Measurements from ENCODE around the gene LIF.
A peak's percentile ranks its signal among the peaks of the same experiment; 100 is the strongest.

The LIF gene

DNA sequence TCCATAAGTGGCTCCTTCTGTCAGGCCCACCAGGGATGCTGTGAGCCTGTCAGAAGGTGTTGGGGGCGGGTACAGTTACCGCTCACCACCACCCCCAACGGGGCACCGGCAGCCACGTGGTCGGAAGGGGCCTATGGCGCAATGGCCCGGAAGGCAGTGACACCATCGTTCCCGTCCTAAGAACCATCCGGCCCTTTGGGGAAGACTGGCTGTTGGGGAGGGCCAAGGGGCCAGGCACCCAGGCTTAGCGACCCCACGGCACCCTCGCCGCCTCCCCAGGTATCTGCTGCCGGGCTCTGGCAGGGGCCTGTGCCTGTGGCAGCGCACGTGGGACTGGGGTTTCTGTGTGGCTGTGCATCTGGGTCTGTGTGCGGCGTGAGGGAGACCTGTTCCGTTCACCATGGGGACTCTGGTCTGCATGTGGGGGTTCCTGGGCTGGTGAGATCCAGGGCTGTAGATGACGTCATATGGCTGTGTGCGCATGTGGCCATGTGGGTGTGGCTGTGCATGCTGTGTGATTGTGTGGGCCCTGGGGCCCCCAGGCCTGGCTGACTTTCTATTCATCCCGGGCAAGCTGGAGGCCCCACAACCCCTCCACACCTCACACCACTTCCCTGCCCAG is 19.4 kb upstream of the LIF start:
- Mint-ChIP-seq H3K27me3 (no peaks in the 10 kb centered on the region), H3K27ac (peak overlapping the region; percentile 97 to 98), H3K9me3 (no peaks in the 10 kb centered on the region), H3K36me3 (ENCODE audit: insufficient read depth) (peaks cover 40% of the 10 kb centered on the region), H3K4me3 (peak overlapping the region; percentile 86 to 89), H3K4me1 (ENCODE audit: low read depth in 2 of 2) (peaks cover 43 to 46% of the 10 kb centered on the region in 2 donors)
- peak; percentile 73 for ATAC-seq (replicated peaks)
- DNase-seq, result peak; percentile 82 to 84 (median 83)

DNA sequence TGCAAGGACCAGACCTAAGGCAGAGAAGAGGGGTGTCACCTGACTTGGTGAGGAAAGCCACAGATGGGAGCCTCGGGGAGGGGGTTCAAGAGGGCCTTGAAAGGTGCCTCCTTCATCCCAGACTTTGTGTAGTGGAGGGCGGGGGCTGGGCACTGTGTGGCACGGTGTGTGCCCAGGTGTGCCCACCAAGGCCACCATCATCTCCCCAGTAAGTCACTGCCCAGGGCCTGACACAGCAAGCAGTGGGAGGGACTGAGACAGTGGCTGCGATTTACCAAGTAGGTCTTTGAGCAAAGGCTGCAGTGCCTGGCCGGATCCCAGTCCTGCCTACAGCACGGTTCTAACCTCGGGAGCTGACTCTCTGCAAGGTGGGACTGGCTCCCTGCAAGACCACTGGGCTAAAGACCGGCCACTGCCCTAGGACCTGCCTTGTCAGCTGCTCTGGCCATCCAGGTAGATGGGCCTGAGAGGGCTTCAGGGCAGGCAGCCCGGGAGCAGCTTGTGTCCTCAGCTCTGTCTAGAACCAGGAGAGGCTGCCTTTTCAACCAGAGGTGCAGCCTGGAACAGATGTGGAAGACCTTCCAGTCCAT is 18.7 kb upstream of the LIF start:
- H3K27me3 Mint-ChIP-seq, result no peaks in the 10 kb centered on the region
- H3K36me3 Mint-ChIP-seq (ENCODE audit: insufficient read depth), result peaks cover 40% of the 10 kb centered on the region
- peak overlapping the region; percentile 86 to 89 for H3K4me3 Mint-ChIP-seq
- H3K27ac Mint-ChIP-seq, result peak overlapping the region; percentile 97 to 98
- peaks cover 43 to 46% of the 10 kb centered on the region in 2 donors for H3K4me1 Mint-ChIP-seq (ENCODE audit: low read depth in 2 of 2)
- DNase-seq (peak in 1 of 3 experiments; percentile 15), ATAC-seq (replicated peaks) (no peak)
- no peaks in the 10 kb centered on the region for H3K9me3 Mint-ChIP-seq

DNA sequence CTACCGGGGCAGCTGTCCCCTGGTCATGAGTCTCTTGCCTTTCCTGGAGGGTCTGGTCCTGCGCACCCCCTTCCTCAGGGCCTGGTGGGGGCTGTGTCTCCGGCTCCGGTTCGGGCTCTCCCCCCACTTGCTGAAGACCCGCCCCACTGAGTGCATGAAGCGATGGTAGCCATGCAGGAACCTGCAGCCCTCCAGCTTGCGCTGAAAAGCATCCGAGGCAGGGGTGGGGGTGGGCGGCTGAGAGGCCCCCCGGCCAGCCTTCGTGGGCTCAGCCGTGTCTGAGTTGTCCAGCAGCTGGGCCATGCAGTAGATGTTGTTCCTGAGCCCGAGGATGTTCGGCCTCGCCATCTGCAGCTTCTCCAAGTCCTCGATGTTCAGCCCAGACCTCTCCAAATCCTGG is 17.3 kb upstream of the LIF start:
- peaks cover 40% of the 10 kb centered on the region for H3K36me3 Mint-ChIP-seq (ENCODE audit: insufficient read depth)
- no peak overlapping the region for H3K27ac Mint-ChIP-seq
- H3K4me1 Mint-ChIP-seq (ENCODE audit: low read depth in 2 of 2), result peaks cover 43 to 48% of the 10 kb centered on the region in 2 donors
- H3K4me3 Mint-ChIP-seq, result no peak overlapping the region
- no peak for ATAC-seq (replicated peaks)
- H3K27me3 Mint-ChIP-seq, result no peaks in the 10 kb centered on the region
- DNase-seq, result no peak
- no peaks in the 10 kb centered on the region for H3K9me3 Mint-ChIP-seq

DNA sequence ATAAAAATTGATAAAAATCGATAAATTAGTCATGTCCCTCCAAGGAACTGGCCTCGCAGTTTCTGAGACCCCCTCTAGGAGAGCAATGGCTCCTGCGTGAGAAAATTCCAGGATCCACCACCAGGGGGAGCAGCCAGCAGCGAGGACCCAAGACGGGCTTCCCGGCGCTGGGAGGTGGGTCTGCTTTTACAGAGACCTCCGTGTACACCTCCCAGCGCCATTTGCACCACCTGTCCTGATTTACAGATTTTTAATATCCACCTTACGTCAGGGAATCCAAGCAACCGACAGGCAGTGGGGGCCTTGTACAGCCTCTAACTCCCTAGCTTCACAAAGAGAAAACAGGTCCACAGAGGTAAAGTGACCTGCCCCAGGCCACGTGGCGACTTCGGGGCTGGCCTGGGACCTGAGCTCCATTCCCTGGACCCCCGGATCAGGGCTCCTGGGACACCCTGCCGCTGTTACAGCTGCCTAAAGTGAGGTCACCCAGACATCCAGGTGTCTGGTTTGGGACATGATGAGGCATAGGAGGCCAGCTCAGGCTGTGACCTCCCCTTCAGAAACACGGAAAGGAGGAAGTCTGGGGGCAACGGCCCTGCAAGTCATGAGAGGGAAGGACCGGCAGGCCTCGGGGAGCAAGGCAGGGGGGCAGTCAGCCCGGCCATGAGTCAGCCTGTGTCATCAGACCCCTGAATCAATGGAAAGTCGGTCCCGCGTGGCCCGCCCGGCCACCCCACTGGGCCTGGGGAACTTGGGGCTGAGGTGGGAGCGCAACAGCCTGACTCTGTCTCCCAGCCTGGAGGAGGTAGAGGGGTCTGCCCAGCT is 16.6 kb upstream of the LIF start:
- Mint-ChIP-seq H3K27me3 (no peaks in the 10 kb centered on the region), H3K4me3 (peak overlapping the region; percentile 54 to 66), H3K9me3 (no peaks in the 10 kb centered on the region), H3K4me1 (ENCODE audit: low read depth in 2 of 2) (peaks cover 36 to 44% of the 10 kb centered on the region in 2 donors), H3K36me3 (ENCODE audit: insufficient read depth) (peaks cover 37% of the 10 kb centered on the region), H3K27ac (peak overlapping the region; percentile 54 to 68)
- peak; percentile 76 to 77 (median 77) for DNase-seq
- no peak for ATAC-seq (replicated peaks)

DNA sequence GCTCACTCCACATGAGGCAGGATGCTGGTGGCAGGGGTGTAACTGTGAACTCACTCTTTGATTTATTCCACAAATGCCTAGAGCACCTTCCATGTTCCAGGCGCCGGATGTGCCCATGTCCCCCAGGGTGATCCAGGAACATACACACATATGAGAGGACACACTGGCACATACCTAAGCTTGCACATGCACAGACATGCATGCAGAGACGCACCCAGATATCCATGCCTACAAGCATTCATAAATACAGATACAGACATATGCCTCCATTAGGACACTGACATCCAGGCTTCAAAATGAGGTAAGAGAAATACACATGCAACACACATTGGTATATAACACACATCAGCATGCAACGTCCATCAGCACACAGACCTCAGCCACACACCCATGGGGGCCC is 15.6 kb upstream of the LIF start:
- H3K4me3 Mint-ChIP-seq, result peak overlapping the region in 1 of 2 donors; percentile 42
- H3K9me3 Mint-ChIP-seq, result no peaks in the 10 kb centered on the region
- no peak for DNase-seq
- peaks cover 27 to 34% of the 10 kb centered on the region in 2 donors for H3K4me1 Mint-ChIP-seq (ENCODE audit: low read depth in 2 of 2)
- H3K36me3 Mint-ChIP-seq (ENCODE audit: insufficient read depth), result peaks cover 33% of the 10 kb centered on the region
- no peak for ATAC-seq (replicated peaks)
- peak overlapping the region in 1 of 2 donors; percentile 66 for H3K27ac Mint-ChIP-seq
- no peaks in the 10 kb centered on the region for H3K27me3 Mint-ChIP-seq

DNA sequence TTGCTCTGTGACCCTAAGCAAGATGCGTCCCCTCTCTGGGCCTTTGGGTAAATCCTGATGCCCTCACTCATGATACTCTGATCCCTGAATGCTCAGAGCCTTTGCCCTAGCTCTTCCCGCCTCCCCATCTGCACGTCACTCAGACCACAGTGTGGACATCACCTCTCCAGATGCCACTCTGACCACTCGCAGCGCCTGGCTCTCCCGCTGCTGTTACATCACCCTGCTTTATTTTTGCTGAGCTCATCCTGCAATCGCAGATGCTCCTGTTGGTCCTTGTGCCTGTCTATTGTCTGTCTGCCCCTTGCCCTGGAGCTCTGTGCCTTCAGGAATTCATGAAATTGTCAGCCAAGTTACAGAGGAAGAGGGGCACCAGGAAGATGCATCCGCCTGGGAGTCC is 14.6 kb upstream of the LIF start:
- no peak for DNase-seq

DNA sequence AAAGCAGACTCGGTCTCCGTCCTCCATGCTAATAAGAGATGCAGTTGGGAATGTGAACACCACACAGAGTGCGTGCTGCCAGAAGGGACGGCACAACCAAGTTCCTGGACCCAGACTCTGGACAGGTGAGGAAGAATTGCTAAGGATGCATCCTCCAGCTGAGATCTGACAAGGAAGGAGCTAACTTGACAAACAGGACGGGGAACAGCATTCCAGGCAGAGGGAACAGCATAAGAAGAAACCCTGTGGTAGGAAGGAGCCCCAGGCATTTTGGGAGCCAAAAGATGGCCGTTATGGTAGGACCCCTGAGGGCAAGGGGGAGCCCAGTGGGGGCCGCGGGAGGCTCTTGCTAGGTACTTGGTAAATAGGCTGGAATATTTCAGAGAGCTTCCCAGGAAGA is 14.1 kb upstream of the LIF start:
- Mint-ChIP-seq H3K4me3 (no peak overlapping the region), H3K27me3 (no peaks in the 10 kb centered on the region), H3K4me1 (ENCODE audit: low read depth in 2 of 2) (peaks cover 16 to 23% of the 10 kb centered on the region in 2 donors), H3K36me3 (ENCODE audit: insufficient read depth) (peaks cover 25% of the 10 kb centered on the region), H3K27ac (no peak overlapping the region), H3K9me3 (no peaks in the 10 kb centered on the region)
- no peak for ATAC-seq (replicated peaks)
- DNase-seq, result no peak

More for the DNA sequence above, 14.6 kb upstream of the LIF start:
- no peak overlapping the region for H3K27ac Mint-ChIP-seq
- peaks cover 20 to 28% of the 10 kb centered on the region in 2 donors for H3K4me1 Mint-ChIP-seq (ENCODE audit: low read depth in 2 of 2)
- H3K27me3 Mint-ChIP-seq, result no peaks in the 10 kb centered on the region
- H3K9me3 Mint-ChIP-seq, result no peaks in the 10 kb centered on the region
- H3K36me3 Mint-ChIP-seq (ENCODE audit: insufficient read depth), result peaks cover 29% of the 10 kb centered on the region
- ATAC-seq (replicated peaks), result no peak
- H3K4me3 Mint-ChIP-seq, result no peak overlapping the region

DNA sequence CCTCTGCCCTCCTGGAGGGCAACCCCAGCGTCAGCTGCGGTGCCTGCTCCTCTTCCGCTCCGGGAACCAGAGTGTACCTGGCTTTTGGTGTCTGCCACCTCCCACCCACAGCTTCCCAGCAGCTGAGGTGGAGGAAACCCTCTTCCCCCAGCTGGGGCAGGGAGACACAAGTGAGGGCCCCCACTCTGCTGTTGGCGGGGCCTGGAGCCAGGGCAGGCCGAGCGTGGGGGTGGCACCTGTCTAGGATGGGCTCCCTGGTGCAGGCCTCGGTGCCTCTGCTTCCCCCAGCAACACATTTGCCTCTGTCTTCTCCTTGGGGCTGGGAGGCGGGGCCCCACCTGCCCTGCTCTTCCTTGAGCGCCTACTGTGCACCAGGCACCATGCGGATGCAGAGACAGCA is 13.7 kb upstream of the LIF start:
- H3K4me1 Mint-ChIP-seq (ENCODE audit: low read depth in 2 of 2), result peaks cover 14 to 20% of the 10 kb centered on the region in 2 donors
- H3K4me3 Mint-ChIP-seq, result no peak overlapping the region
- H3K27me3 Mint-ChIP-seq, result no peaks in the 10 kb centered on the region
- no peaks in the 10 kb centered on the region for H3K9me3 Mint-ChIP-seq
- DNase-seq, result no peak
- no peak overlapping the region for H3K27ac Mint-ChIP-seq
- peaks cover 23% of the 10 kb centered on the region for H3K36me3 Mint-ChIP-seq (ENCODE audit: insufficient read depth)
- ATAC-seq (replicated peaks), result no peak

DNA sequence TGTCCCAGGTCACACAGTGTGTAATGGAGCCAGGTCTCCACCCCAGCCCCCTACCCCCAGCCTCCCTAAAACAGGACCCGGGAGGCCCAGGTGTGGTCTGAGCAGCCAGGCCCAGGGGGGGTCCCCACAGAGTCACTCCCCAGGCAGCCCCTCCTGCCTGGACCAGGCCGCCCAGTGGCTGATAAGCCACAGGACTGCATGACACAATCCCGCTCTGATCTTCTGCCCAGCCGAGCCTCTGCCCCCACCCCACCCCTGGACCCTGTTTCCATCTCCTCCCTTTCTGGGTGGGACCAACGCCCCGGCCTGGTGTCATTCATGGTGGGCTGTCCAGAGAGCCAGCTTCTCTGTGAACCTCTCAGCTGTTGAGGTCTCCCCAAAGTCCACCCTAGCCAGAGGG is 7.8 kb upstream of the LIF start:
- H3K9me3 Mint-ChIP-seq, result no peaks in the 10 kb centered on the region
- H3K27ac Mint-ChIP-seq, result peak overlapping the region in 1 of 2 donors; percentile 46
- H3K4me3 Mint-ChIP-seq, result no peak overlapping the region
- peaks cover 11% of the 10 kb centered on the region for H3K36me3 Mint-ChIP-seq (ENCODE audit: insufficient read depth)
- ATAC-seq (replicated peaks), result no peak
- H3K27me3 Mint-ChIP-seq, result no peaks in the 10 kb centered on the region
- H3K4me1 Mint-ChIP-seq (ENCODE audit: low read depth in 2 of 2), result peaks cover 0 to 6% of the 10 kb centered on the region in 2 donors
- DNase-seq, result no peak

DNA sequence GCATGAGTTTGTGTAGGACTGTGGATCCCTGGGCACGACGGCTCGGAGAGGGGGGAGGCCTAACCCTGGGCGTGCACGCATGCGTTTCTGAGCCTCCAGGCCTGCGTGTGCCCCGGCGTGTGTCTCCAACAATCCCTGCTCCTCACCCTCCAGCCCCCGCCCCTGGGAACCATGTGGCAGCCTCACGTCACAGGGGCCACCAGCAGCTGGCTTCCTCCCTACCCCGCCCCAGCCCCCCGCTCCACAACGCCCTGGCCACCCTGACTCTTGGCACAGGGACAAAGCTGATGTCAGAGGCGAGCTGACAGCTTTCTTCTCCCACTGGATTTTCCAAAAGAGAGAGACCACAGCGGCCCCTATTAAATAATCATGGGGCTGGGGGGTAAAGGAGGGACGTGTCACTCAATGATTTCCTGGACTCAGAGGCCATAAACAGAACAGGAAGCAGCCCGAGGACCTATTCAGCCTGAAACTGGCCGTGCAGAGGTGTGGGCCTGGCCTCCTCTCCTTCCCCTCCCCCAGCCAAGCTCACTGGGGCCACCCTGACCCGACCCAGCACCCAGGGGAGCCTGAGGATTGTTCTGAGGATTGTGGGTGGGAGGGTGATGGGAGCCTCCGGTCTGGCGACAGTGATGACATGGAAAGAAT is 6.8 kb upstream of the LIF start:
- no peak for ATAC-seq (replicated peaks)
- H3K27ac Mint-ChIP-seq, result no peak overlapping the region
- H3K27me3 Mint-ChIP-seq, result peaks cover 6 to 7% of the 10 kb centered on the region in 2 donors
- H3K9me3 Mint-ChIP-seq, result no peaks in the 10 kb centered on the region
- H3K4me3 Mint-ChIP-seq, result no peak overlapping the region
- H3K36me3 Mint-ChIP-seq (ENCODE audit: insufficient read depth), result peaks cover 11% of the 10 kb centered on the region
- H3K4me1 Mint-ChIP-seq (ENCODE audit: low read depth in 2 of 2), result peaks cover 6 to 11% of the 10 kb centered on the region in 2 donors
- no peak for DNase-seq

DNA sequence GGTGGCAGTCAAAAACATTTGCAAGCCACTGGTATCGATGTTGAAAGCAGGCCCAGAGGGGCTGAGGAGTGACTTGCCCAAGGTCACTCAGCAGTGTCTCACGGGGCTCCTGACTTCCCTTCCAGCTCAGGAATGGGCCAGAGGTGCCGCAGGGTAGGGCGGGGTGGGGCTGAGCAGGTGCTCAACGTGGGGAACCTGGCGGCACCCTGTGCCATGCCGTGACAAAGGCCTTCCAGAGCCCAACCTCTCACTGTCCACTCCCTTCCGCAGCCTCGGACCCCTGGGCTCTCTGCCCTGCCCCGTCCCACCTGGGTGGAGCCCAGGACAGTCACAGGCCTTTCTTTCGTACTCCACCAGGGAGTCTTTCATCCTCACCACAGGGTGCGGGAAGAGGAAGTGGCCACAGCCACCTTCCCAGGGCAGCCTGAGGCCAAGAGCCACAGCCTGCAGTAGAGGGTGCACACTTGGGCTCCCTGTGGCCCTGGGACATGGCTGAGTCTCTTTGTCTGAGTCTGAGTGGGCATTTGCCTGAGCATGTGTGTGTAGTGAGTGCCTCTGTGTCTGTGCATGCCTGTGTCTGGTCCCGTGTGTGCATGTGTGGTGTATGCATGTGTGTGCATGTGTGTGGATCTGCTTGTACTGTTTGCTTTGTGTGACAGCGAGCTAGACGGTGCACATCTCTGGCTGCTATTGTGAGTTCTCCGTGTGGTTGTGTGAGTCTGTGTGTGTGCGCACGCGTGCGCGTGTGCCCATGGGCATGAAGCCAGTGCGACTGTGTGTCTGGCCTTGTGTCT is 6.0 kb upstream of the LIF start:
- no peak for ATAC-seq (replicated peaks)
- Mint-ChIP-seq H3K27ac (no peak overlapping the region), H3K4me3 (no peak overlapping the region), H3K27me3 (peaks cover 13 to 14% of the 10 kb centered on the region in 2 donors), H3K36me3 (ENCODE audit: insufficient read depth) (peaks cover 6% of the 10 kb centered on the region), H3K9me3 (no peaks in the 10 kb centered on the region), H3K4me1 (ENCODE audit: low read depth in 2 of 2) (peaks cover 9 to 14% of the 10 kb centered on the region in 2 donors)
- no peak for DNase-seq

DNA sequence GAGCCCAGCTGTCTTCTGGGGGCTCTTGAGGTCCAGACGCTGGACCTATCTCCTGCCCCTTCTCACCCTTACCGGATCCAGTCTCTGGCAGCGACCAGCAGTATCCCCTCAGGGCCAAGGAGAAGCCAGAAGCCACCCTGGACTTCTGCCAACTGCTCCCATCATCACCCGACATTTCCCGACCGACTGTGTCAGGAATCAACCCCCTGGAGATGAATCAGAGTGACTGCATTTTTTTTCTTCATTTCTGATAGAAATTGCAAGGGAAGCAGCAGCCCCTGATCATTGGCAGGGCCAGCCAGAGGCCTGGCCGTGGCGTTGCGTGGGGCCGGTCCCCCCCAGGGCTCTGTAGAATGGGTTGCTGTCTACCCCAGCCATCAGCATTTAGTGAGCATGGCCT is 5.2 kb upstream of the LIF start:
- ATAC-seq (replicated peaks), result no peak

More for the DNA sequence above, 5.2 kb upstream of the LIF start:
- Mint-ChIP-seq H3K4me1 (ENCODE audit: low read depth in 2 of 2) (peaks cover 11 to 17% of the 10 kb centered on the region in 2 donors), H3K27ac (no peak overlapping the region), H3K27me3 (peaks cover 22 to 23% of the 10 kb centered on the region in 2 donors), H3K9me3 (no peaks in the 10 kb centered on the region), H3K4me3 (no peak overlapping the region), H3K36me3 (ENCODE audit: insufficient read depth) (peaks cover 3% of the 10 kb centered on the region)
- no peak for DNase-seq

Measured in effector memory CD8-positive, alpha-beta T cell (primary cell).